ENCODE results near the gene PRKAG2.

The PRKAG2 gene

DNA sequence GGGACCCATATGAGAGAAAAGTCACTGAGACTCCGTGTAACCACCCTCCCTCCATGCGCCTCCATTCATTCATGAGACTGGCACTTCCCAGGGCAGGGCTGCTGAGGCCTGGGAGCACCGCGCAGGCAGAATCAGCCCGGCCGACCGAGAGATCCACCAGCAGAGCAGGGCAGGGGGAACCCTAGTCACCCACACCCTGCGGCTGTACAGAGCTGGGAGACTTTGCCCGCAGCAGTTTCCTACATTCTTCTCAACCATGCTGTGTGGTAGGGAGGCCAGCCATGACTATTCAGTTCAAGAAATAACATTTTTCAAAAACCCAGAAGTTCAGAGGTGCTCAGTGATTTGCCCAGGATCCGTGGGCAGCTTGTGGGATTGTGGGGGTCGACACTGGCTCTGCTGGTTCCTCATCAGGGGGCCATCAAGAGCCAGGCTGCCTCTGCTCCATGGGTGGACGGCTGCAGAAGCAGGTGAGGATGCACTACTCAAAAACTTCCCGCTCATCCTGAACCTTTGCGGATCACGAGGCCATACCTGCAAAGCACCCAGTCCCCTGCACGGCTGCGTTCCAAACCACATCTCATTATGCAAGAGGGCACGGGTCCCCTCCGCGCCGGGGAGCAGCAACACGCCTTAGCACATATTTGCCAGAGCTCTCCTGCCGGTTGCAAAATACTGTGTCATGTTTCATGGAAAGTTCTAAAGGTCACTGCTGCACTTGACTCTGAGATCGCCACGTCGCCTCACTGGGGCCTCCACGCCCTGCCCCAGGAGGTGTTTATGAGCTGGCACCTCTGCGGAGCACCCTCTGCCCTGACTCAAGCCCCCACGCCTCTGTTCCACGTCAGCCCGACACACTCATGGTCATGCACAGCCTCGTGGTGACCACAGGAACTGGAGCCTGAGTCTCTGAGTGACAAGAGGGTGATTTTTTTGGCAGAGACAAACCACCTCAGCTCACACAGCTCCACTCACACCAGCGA lies 132.0 kb downstream of the PRKAG2 start:
- Histone ChIP-seq H3K27me3 (ENCODE audit: insufficient read depth, low read length) (no peaks in the 10 kb centered on the region), H3K36me3 (ENCODE audit: insufficient read depth, low read depth, low read length) (no peaks in the 10 kb centered on the region), H3K27ac (ENCODE audit: low read length) (no peak overlapping the region), H3K9ac (ENCODE audit: low read depth, low read length) (no peak overlapping the region), H3K4me1 (ENCODE audit: insufficient read depth, low read length) (peaks cover 5% of the 10 kb centered on the region; the same call in 1 of the 2 replicates), H3K9me3 (ENCODE audit: insufficient read depth, low read depth, low read length) (no peaks in the 10 kb centered on the region), H3K4me3 (ENCODE audit: low read length) (no peak overlapping the region)

DNA sequence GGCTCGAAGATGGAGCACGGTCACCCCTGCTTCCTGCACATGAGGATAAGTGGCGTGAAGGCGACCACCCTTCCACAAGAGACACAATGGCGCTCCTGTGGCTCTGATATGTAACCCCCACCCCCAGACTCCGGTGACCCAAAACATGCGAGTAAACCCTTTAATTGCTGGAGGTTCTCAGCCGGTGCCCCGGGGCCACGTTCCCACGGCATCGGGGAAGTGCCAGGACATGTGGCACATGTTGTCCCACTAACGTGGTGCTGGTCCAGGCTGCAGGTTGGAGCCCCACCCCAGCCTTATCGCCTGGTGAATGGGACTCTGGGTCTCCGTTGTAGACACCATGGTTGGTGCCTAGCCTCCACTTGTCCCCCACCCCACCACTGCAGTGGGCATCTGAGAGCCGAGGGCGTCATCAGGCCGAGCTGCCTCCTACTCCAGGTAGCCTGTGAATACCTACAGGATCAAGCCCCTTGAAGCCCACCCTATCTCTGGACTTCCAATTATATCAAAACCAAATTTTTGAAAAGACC lies 132.8 kb downstream of the PRKAG2 start:
- Histone ChIP-seq H3K9ac (ENCODE audit: low read depth, low read length) (no peak overlapping the region), H3K9me3 (ENCODE audit: insufficient read depth, low read depth, low read length) (peaks cover under 1% of the 10 kb centered on the region; the same call in 1 of the 2 replicates), H3K27ac (ENCODE audit: low read length) (no peak overlapping the region), H3K36me3 (ENCODE audit: insufficient read depth, low read depth, low read length) (no peaks in the 10 kb centered on the region), H3K4me1 (ENCODE audit: insufficient read depth, low read length) (peaks cover 5% of the 10 kb centered on the region; the same call in 1 of the 2 replicates), H3K27me3 (ENCODE audit: insufficient read depth, low read length) (no peaks in the 10 kb centered on the region), H3K4me3 (ENCODE audit: low read length) (no peak overlapping the region)

DNA sequence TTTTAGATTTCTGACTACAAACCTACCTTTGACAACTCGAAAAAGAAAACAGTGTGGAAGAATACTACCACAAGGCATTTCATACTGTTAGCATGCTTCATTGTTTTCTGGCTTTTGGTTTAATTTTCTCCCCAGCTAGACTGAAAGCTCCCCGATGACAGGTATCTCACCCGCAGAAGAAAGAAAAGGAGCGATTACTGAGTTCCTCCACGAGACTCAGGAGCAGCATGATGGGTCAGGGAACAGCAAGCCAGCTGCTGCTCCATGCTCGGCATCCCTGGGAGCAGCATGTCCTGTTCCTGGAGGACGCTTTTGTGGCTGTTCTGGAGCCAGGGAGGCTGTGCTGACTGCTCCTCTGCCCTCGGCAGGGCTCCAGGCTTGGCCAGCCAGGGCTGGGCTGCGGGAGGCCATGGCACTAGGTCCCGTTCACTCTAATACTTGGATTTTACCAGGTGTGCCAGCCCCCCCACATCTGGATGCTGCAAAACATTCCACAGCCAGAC lies 133.4 kb downstream of the PRKAG2 start:
- peaks cover 5% of the 10 kb centered on the region; the same call in 1 of the 2 replicates for H3K4me1 ChIP-seq (ENCODE audit: insufficient read depth, low read length)
- no peaks in the 10 kb centered on the region for H3K27me3 ChIP-seq (ENCODE audit: insufficient read depth, low read length)
- H3K9me3 ChIP-seq (ENCODE audit: insufficient read depth, low read depth, low read length), result peaks cover 6% of the 10 kb centered on the region; the same call in 1 of the 2 replicates
- no peak overlapping the region for H3K9ac ChIP-seq (ENCODE audit: low read depth, low read length)
- no peaks in the 10 kb centered on the region for H3K36me3 ChIP-seq (ENCODE audit: insufficient read depth, low read depth, low read length)
- H3K27ac ChIP-seq (ENCODE audit: low read length), result no peak overlapping the region
- no peak overlapping the region for H3K4me3 ChIP-seq (ENCODE audit: low read length)

DNA sequence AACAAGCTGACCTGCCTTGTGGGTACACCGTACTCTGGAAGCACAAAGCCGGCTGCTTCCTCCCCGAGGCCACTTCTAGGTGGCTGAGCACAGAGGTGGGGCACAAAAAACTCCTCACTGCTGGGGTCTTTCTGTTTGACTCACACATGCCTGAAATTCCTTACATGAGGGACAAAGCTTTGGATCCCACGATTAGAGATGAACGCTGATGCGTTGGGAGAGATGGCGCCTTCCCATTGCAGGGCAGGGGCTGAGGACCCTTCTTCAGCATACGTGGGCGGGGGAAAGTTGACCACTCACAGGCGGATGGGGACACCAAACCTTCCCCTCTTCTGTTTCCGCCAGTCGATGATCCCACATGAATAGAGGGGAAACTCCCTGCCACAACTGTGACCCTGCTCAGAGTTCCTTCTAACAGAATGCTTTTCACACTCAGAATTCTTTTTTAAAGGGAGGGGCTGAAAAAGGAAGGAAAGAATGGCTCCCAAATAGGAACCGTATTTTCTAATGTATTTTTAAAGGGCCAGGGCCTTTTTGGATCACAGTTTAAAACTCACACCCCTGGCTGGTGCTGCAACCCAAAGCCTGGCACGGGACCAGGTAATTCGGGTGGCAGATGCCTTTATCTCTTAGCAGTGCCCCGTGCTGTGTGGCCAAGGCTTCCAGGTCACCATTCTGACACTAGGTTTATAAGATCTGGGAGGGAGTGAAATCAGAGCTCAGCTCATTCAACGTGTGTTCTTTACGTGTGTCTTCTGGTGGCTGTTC lies 134.0 kb downstream of the PRKAG2 start:
- peaks cover 6% of the 10 kb centered on the region; the same call in 1 of the 2 replicates for H3K9me3 ChIP-seq (ENCODE audit: insufficient read depth, low read depth, low read length)
- H3K4me1 ChIP-seq (ENCODE audit: insufficient read depth, low read length), result peaks cover 5% of the 10 kb centered on the region; the same call in 1 of the 2 replicates
- H3K36me3 ChIP-seq (ENCODE audit: insufficient read depth, low read depth, low read length), result no peaks in the 10 kb centered on the region
- no peaks in the 10 kb centered on the region for H3K27me3 ChIP-seq (ENCODE audit: insufficient read depth, low read length)
- no peak overlapping the region for H3K27ac ChIP-seq (ENCODE audit: low read length)
- H3K4me3 ChIP-seq (ENCODE audit: low read length), result no peak overlapping the region
- no peak overlapping the region for H3K9ac ChIP-seq (ENCODE audit: low read depth, low read length)

DNA sequence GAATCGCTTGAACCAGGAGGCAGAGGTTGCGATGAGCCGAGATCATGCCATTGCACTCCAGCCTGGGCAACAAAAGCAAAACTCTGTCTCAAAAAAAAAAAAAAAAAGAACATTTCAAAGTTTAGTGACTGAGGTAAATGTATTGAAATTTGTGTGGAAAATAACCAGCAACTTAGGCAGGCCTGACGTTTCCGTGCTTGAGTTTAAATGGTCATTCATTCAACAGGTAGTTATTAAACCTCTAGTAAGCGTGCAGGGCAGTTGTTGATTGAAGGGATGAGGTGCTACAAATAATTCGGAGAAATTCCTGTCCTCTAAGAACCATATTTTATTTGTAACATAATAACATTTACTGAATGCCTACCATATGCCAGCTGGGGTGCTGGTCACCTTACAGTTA lies 135.3 kb downstream of the PRKAG2 start:
- H3K36me3 ChIP-seq (ENCODE audit: insufficient read depth, low read depth, low read length), result no peaks in the 10 kb centered on the region
- no peak overlapping the region for H3K4me3 ChIP-seq (ENCODE audit: low read length)
- H3K27me3 ChIP-seq (ENCODE audit: insufficient read depth, low read length), result no peaks in the 10 kb centered on the region
- H3K9me3 ChIP-seq (ENCODE audit: insufficient read depth, low read depth, low read length), result peaks cover 6% of the 10 kb centered on the region; the same call in 1 of the 2 replicates
- no peak overlapping the region for H3K27ac ChIP-seq (ENCODE audit: low read length)
- peaks cover 5% of the 10 kb centered on the region; the same call in 1 of the 2 replicates for H3K4me1 ChIP-seq (ENCODE audit: insufficient read depth, low read length)
- no peak overlapping the region for H3K9ac ChIP-seq (ENCODE audit: low read depth, low read length)

DNA sequence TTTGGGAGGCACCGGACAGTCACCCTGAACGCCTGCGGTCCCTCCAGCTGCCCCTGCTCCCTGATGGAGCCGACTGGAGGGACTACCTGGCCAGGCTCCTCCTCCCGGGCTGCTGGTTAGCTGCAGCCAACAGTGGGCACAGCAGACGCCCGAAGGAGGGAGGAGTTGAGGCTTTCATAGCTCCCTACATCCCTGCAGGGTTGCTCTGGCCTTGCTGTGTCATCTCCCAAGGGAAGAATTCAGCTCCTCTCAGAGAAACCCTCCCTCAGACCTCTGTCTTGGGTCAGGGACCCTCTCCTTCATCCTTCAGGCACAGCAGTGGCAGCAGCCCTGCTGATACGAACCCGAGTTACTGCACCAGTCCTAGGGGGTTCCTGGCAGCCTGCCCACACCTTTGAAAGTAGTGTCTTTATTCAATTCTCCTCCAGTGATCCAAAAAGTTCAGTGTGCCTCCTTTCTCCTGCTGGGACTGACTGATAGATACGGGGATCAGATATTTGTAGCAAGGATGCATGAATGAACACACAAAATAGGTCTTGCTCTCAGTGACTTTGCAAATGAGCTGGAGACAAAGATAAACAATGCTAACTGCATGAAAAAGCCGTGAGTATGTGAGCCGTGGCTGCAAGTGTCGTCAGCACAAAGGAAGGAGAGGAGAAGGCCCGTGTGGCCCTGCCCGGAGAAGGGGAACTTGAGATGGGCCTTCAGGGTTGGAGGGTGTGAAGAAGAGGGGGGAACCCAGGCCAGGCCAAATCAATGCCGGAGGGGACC lies 136.6 kb downstream of the PRKAG2 start:
- peaks cover 10% of the 10 kb centered on the region; the same call in 1 of the 2 replicates for H3K4me1 ChIP-seq (ENCODE audit: insufficient read depth, low read length)
- H3K27me3 ChIP-seq (ENCODE audit: insufficient read depth, low read length), result no peaks in the 10 kb centered on the region
- H3K9ac ChIP-seq (ENCODE audit: low read depth, low read length), result no peak overlapping the region; the same call in 1 of the 2 replicates
- no peak overlapping the region for H3K4me3 ChIP-seq (ENCODE audit: low read length)
- H3K36me3 ChIP-seq (ENCODE audit: insufficient read depth, low read depth, low read length), result no peaks in the 10 kb centered on the region
- peaks cover 6% of the 10 kb centered on the region; the same call in 1 of the 2 replicates for H3K9me3 ChIP-seq (ENCODE audit: insufficient read depth, low read depth, low read length)
- H3K27ac ChIP-seq (ENCODE audit: low read length), result no peak overlapping the region

DNA sequence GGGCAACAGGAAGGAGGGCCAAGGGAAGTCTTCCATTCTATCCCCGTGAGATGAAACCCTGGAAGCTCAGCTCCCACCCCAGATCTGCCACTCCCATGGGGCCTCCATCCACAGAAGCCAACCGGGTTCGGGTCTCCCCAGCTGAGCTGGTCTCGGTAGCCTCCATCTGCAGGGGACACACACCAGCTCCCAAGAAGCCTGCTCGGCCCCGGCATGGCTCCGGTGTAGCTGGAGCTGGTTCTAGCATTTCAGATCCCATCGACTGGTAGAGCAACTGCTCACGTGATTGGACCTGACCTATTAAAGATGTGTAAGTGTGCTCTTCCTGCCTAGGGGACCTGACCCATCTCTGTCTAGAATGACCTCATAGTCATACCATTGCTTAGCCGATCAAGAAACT lies 138.0 kb downstream of the PRKAG2 start:
- Histone ChIP-seq H3K9ac (ENCODE audit: low read depth, low read length) (no peak overlapping the region), H3K27ac (ENCODE audit: low read length) (no peak overlapping the region), H3K9me3 (ENCODE audit: insufficient read depth, low read depth, low read length) (peaks cover 6% of the 10 kb centered on the region; the same call in 1 of the 2 replicates), H3K4me3 (ENCODE audit: low read length) (no peak overlapping the region), H3K4me1 (ENCODE audit: insufficient read depth, low read length) (peaks cover 12% of the 10 kb centered on the region; the same call in 1 of the 2 replicates), H3K36me3 (ENCODE audit: insufficient read depth, low read depth, low read length) (no peaks in the 10 kb centered on the region), H3K27me3 (ENCODE audit: insufficient read depth, low read length) (no peaks in the 10 kb centered on the region)

DNA sequence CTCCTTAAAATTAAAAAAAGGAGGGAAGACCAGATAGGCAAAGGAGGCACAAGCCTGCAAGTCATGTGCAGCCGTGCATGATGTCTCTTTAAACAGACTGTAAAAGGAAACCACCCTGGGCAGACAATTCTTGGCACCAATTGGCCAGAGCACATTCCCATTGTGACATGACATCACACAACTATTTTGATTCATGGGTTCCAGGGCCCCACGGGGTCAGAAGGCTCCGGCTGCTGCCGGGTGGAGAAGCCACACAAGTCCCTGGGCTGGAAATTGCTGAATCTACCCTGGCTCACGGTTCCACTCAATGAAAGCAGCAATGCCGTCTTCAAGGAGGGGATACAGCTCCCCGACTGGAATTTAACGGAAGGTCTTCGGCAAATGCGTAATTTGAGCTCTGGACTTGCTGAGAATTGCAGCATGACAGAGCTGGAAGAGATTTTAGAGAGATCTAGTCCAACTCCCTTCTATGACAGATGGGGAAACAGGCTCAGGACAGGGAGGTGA lies 140.5 kb downstream of the PRKAG2 start:
- Histone ChIP-seq H3K27ac (ENCODE audit: low read length) (no peak overlapping the region), H3K4me1 (ENCODE audit: insufficient read depth, low read length) (peaks cover 12% of the 10 kb centered on the region; the same call in 1 of the 2 replicates), H3K36me3 (ENCODE audit: insufficient read depth, low read depth, low read length) (no peaks in the 10 kb centered on the region), H3K27me3 (ENCODE audit: insufficient read depth, low read length) (no peaks in the 10 kb centered on the region), H3K9me3 (ENCODE audit: insufficient read depth, low read depth, low read length) (peaks cover 6% of the 10 kb centered on the region; the same call in 1 of the 2 replicates), H3K9ac (ENCODE audit: low read depth, low read length) (no peak overlapping the region), H3K4me3 (ENCODE audit: low read length) (no peak overlapping the region)

DNA sequence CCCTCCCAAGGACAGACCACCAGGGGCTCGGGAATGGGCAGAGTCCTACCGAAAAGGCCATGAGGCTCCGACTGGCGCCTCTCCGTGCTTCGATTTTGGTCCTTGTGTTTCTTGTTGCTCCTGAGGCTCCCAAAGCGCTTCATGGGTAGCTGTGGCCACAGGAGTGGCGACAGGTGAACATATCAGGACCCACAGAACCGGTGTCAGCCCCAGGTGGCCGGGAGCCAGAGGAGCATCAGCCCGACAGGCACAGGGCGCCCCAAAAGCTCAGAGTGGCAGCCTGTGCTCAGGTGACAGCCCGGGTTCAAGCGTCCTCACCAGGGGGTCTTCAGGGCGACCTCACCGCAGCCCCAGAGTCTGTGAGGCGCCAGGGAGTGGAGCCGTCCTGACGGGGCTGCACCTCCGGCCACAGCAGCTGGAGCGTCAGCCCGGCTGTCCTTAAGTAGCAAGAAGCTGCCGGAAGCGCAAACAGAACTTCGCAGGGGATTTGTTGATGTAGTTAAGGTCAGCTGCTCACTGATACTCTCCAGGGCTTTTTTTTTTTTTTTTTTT lies 141.0 kb downstream of the PRKAG2 start:
- Histone ChIP-seq H3K4me1 (ENCODE audit: insufficient read depth, low read length) (peaks cover 12% of the 10 kb centered on the region; the same call in 1 of the 2 replicates), H3K9ac (ENCODE audit: low read depth, low read length) (0 out of 2 replicates have a peak overlapping the region, but pooled peaks have one; percentile 34), H3K27me3 (ENCODE audit: insufficient read depth, low read length) (no peaks in the 10 kb centered on the region), H3K9me3 (ENCODE audit: insufficient read depth, low read depth, low read length) (peaks cover 6% of the 10 kb centered on the region; the same call in 1 of the 2 replicates), H3K27ac (ENCODE audit: low read length) (no peak overlapping the region), H3K36me3 (ENCODE audit: insufficient read depth, low read depth, low read length) (no peaks in the 10 kb centered on the region), H3K4me3 (ENCODE audit: low read length) (no peak overlapping the region; the same call in 1 of the 2 replicates)

DNA sequence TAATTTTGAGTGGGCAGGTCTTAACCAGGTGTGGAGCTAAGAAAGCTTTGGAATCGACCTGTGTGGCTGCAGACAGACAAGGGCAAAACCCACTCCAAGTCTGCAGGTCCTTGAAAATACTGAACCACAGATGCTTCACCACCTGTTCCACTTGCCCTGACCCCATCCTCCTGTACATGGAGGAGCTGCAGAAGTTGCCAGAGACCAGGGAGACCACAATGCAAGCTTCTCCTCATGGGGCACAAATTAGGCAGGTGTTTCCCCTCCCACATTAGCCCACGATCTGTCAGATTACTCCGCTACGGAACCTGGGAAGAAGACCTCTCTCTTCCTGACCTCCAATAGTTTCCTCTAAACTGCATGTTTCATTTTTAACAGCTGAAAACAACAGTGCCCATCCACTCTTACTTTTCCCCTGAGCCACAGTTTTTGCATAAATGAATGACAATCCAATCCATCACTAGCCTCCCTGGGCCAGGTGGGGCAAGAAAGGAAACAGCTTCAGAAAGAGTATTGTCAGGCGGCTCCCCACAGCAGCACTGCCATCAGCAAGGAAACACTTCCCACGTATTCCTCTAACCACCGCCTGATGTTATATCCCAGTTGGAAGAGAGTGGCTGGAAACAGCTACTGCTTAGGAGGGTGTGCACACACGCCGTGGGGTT lies 141.6 kb downstream of the PRKAG2 start:
- peaks cover 6% of the 10 kb centered on the region; the same call in 1 of the 2 replicates for H3K9me3 ChIP-seq (ENCODE audit: insufficient read depth, low read depth, low read length)
- H3K9ac ChIP-seq (ENCODE audit: low read depth, low read length), result 0 out of 2 replicates have a peak overlapping the region, but pooled peaks have one; percentile 34
- H3K4me1 ChIP-seq (ENCODE audit: insufficient read depth, low read length), result peaks cover 10% of the 10 kb centered on the region; the same call in 1 of the 2 replicates
- H3K27ac ChIP-seq (ENCODE audit: low read length), result no peak overlapping the region
- H3K4me3 ChIP-seq (ENCODE audit: low read length), result no peak overlapping the region; the same call in 1 of the 2 replicates
- H3K36me3 ChIP-seq (ENCODE audit: insufficient read depth, low read depth, low read length), result no peaks in the 10 kb centered on the region
- H3K27me3 ChIP-seq (ENCODE audit: insufficient read depth, low read length), result no peaks in the 10 kb centered on the region
